ENCODE results near the gene CADM2. TPM values are rescaled to one million over a fixed set of nuclear protein-coding genes. Genes with fewer than 3 reads are reported as not detected.

CADM2 gene
- total and polyA plus RNA-seq, 3 donors from 2014 or later = 1.3 to 4.0 (median 2.7) TPM

DNA sequence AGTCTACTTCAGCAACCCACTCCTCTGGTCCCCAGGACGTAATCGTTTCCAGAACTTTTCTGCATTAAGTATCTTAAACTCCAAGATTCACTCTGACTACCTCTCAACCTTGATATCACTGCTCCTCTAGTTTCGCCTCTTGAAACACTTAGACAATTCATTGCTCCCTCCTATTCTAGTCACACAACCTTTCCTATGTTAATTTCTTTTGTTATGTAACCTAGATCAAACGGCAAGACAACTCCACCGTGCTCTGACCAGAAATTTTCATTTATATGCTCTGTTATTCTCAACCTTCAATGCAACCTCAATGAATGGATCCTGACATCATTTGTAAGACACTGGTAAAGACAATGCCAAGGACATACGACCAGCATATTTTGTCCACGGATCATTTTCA is 71.3 kb downstream of the CADM2 start:
- no peak for DNase-seq
- no peak overlapping the region for H3K4me3 ChIP-seq
- intact Hi-C loops (cut with DNase I; ENCODE audit: low total_unique reads) = no loop called here
- no peaks in the 10 kb centered on the region for H3K4me1 ChIP-seq
- no peaks in the 10 kb centered on the region for H3K36me3 ChIP-seq (ENCODE audit: low read depth, missing control alignments)
- TF ChIP-seq, protein P1, sequence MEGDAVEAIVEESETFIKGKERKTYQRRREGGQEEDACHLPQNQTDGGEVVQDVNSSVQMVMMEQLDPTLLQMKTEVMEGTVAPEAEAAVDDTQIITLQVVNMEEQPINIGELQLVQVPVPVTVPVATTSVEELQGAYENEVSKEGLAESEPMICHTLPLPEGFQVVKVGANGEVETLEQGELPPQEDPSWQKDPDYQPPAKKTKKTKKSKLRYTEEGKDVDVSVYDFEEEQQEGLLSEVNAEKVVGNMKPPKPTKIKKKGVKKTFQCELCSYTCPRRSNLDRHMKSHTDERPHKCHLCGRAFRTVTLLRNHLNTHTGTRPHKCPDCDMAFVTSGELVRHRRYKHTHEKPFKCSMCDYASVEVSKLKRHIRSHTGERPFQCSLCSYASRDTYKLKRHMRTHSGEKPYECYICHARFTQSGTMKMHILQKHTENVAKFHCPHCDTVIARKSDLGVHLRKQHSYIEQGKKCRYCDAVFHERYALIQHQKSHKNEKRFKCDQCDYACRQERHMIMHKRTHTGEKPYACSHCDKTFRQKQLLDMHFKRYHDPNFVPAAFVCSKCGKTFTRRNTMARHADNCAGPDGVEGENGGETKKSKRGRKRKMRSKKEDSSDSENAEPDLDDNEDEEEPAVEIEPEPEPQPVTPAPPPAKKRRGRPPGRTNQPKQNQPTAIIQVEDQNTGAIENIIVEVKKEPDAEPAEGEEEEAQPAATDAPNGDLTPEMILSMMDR (IDR thresholded peaks at IDR 0.05) = no peak
- no peak for TF ChIP-seq POLR2A (IDR thresholded peaks at IDR 0.05)
- H3K27me3 ChIP-seq = no peaks in the 10 kb centered on the region
- no peak overlapping the region for H3K27ac ChIP-seq
- WGBS, 2 donors = 73% methylated on average over 7 of the region's 7 CpGs
- H3K9me3 ChIP-seq = no peaks in the 10 kb centered on the region

DNA sequence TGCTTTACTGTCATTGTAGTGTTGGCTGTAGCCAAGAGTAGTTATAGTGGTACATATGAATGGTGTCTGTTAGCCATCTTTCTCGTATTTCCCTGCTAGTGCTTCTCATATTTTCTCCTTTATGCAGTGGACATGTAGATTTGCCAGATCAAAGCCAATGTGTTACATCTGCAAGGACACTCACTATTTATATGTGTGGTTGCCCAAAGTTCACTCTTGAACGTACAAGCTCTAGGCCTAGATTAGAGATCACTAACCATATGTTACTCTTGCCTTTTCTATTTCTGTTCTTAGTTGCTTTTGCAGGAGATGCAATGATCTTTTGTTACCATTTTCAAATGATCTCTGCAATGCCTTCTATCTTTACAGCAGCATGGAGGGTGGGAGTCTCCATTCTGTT is 78.4 kb downstream of the CADM2 start:
- H3K27ac ChIP-seq = no peak overlapping the region
- intact Hi-C loops (cut with DNase I; ENCODE audit: low total_unique reads) = no loop called here
- TF ChIP-seq POLR2A (IDR thresholded peaks at IDR 0.05) = no peak
- TF ChIP-seq, protein P1 (IDR thresholded peaks at IDR 0.05) = no peak
- H3K4me1 ChIP-seq = no peaks in the 10 kb centered on the region
- H3K27me3 ChIP-seq = no peaks in the 10 kb centered on the region
- 70 to 75% methylated on average over 2 of the region's 2 CpGs for WGBS, 2 donors
- no peak for DNase-seq
- H3K4me3 ChIP-seq = no peak overlapping the region
- no peaks in the 10 kb centered on the region for H3K9me3 ChIP-seq
- H3K36me3 ChIP-seq (ENCODE audit: low read depth, missing control alignments) = no peaks in the 10 kb centered on the region

DNA sequence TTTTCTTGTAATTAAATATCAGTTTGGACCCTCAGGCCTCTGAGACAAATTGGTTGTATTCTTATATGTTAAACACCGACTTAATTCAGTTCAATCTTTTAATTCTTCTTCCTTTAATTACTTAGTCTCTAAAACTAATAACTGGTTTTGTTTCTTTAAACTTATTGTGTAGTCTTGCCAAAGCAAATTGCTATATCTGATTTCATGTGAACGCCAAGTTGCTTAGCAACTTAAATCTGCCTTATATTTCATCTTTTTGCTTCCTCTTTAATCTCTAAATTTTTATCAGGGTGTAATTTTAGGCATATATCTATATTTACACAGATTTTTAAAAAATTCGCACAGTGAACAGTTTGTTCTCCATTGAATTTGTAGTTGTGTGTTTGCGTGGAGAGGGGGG is 82.2 kb downstream of the CADM2 start:
- no peak for DNase-seq
- no peaks in the 10 kb centered on the region for H3K36me3 ChIP-seq (ENCODE audit: low read depth, missing control alignments)
- H3K27ac ChIP-seq = no peak overlapping the region
- intact Hi-C loops (cut with DNase I; ENCODE audit: low total_unique reads) = no loop called here
- H3K27me3 ChIP-seq = no peaks in the 10 kb centered on the region
- TF ChIP-seq POLR2A (IDR thresholded peaks at IDR 0.05) = no peak
- TF ChIP-seq, protein P1 (IDR thresholded peaks at IDR 0.05) = no peak
- no peaks in the 10 kb centered on the region for H3K4me1 ChIP-seq
- 54 to 58% methylated on average over 4 of the region's 4 CpGs for WGBS, 2 donors
- no peaks in the 10 kb centered on the region for H3K9me3 ChIP-seq
- H3K4me3 ChIP-seq = peak overlapping the region in 1 of 2 donors; percentile 4

DNA sequence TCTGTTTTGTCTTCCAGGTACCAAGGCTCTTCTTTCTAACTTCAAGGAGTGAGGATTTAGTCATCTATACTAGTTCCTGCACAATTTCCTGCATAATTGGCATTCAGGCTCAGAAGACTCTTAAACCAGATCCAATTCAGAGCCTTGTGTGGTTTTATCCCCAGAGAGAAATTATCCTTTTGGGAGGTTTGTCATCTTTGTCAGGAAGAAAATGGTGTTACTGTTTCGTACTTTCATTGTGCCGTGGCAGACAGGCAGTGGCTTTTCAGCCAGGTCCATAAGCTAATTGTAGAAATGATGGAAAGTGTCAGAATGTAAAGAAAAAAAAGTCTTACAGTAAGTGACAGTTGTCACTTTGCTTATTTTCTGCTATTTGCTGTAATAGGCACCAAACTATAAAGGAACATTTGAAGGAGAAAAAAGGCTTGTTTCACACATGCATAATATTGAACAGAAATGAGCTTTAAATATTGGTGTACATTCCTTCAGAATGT is 82.8 kb downstream of the CADM2 start:
- H3K4me3 ChIP-seq = peak overlapping the region in 1 of 2 donors; percentile 4
- TF ChIP-seq, protein P1 (IDR thresholded peaks at IDR 0.05) = no peak
- TF ChIP-seq POLR2A (IDR thresholded peaks at IDR 0.05) = no peak
- no peaks in the 10 kb centered on the region for H3K9me3 ChIP-seq
- no peak overlapping the region for H3K27ac ChIP-seq
- no peak for DNase-seq
- no peaks in the 10 kb centered on the region for H3K27me3 ChIP-seq
- intact Hi-C loops (cut with DNase I; ENCODE audit: low total_unique reads) = no loop called here
- no peaks in the 10 kb centered on the region for H3K36me3 ChIP-seq (ENCODE audit: low read depth, missing control alignments)
- no peaks in the 10 kb centered on the region for H3K4me1 ChIP-seq
- 59 to 71% methylated on average over 2 of the region's 2 CpGs for WGBS, 2 donors

DNA sequence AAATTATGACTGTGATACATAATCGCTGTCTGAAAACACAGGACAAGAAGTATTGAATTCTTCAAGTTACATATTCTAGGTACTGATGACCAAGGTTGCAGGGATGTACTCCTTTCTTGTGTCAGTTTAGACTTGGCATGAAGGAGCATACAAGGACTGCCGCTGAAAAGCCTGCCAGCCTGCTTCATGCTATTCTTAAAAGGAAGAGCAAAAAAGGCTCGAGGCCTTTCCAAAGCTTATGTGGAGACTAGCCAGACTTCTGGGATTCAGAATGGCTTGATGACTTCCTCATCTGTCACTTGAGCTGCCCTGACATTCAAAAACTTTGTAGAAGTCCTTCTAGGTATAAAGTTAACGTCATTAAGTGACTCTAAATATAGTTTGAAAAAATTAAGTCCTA is 92.0 kb downstream of the CADM2 start:
- no peaks in the 10 kb centered on the region for H3K9me3 ChIP-seq
- H3K27me3 ChIP-seq = no peaks in the 10 kb centered on the region
- no peak overlapping the region for H3K4me3 ChIP-seq
- no peaks in the 10 kb centered on the region for H3K4me1 ChIP-seq
- intact Hi-C loops (cut with DNase I; ENCODE audit: low total_unique reads) = no loop called here
- TF ChIP-seq, protein P1 (IDR thresholded peaks at IDR 0.05) = no peak
- TF ChIP-seq POLR2A (IDR thresholded peaks at IDR 0.05) = no peak
- H3K36me3 ChIP-seq (ENCODE audit: low read depth, missing control alignments) = no peaks in the 10 kb centered on the region
- no peak overlapping the region for H3K27ac ChIP-seq
- DNase-seq = no peak
- 86 to 87% methylated on average over 4 of the region's 4 CpGs for WGBS, 2 donors
